ENCODE results near the gene EIF5A2.
"Not testable (repeated sequence)": the region's sequence is repeated elsewhere in the genome, so short reads cannot be mapped to it uniquely, and the experiment has no call there.

Gene EIF5A2

DNA sequence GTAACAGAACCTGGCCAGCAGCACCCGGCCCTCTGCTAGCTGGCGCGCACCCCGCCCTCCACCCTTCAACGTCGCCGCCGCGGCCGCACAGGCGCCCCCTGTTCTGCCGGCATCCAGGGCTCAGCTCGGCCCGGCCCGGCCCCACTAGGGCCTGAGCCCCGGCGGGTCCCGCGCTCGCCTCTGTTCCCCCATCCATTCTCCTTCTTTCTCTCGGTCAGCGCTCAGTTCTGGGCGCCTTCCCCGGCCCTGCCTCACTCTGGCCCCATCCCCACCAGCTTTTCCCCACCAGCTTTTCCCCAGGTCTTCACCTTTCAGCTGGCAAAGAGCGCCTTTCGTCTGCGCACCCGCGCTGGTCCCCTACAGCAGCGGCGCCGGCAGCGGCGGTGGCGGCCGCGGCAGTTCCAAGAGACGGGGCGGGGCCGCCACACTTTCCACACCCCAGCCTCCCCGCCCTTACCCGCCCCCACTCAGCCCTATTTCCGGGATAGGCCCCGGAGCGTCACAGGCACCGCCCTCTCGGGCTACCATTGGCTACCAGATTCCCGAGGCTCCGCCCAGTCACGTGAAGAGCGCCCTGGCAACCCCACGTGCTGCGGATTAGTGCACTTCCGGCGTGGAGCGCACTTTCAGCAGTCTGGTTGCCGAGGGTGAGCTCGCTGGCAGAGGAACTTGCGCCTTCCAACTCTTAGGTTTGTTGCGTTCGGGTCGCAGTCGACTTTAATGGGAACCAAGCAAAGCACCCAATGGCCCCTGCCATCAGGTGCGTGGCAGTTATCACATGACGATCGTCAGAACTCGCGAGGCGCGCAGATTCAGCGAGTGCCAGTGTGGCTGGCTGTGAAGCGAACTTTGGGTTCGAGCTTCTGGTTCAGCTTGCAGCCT lies at the start of gene EIF5A2:
Gene EIF5A2 (minus strand): TSS at position 403 of the 882 bp plus-strand sequence. CDS start 831 bp downstream, outside the sequence.
- FAIRE-seq, result no peak

DNA sequence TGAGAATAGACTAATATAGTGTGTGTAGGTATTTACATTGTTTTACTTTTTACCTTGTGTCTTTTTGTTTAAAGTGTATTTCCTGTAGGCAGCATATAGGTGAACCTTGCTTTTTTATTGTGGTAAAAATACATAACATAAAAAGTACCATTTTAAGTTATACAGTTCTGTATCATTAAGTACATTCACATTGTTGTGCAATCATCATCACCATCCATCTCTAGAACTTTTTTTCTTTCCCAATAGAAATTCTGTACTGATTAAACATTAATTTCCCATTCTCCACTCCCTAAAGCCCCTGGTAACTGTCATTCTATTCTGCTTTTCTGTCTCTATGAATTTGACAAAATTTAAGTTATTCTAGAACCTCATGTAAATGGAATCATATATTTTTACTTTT lies 48.2 kb upstream of the EIF5A2 start:
- FAIRE-seq, result no peak

DNA sequence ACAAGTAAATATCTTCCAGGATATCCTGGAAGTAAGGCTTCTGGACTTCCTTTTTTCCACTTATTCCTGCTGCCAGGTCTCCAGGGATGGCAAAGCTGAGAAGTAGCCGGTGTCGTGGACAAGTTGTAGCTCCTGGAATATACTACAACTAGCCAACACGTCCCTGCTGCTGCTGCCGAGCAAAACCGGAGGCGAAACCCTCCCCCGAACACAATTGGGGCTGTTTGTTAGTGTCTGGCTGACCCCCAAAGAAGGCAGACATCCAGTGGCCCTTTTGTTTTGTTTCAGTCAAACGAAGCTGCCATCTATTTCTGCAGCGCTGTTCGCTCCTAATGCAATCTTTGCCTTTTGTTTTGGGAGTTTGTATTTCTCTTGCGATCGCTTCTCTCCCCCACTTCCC lies 45.3 kb upstream of the EIF5A2 start:
- no peak for FAIRE-seq

DNA sequence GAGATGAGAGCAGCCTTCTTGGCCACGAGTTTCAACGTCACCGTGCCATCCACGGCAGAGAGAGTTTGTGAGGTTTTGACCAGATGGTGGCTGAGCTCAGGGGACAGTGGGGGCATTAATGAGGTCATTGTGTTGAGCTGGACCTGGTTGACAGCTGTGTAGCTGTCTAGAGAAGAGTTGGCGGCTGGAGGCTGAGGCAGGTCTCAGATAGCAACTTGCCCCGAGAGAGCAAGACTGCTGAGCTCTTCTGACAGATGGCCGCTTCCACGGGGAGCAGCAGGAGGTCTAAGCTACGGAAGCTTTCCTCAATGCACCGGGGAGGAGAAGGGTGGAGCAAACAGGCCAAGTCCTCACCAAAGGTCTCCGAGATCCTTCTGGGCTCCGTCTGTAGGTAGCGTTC lies 44.8 kb upstream of the EIF5A2 start:
- no peak for FAIRE-seq

DNA sequence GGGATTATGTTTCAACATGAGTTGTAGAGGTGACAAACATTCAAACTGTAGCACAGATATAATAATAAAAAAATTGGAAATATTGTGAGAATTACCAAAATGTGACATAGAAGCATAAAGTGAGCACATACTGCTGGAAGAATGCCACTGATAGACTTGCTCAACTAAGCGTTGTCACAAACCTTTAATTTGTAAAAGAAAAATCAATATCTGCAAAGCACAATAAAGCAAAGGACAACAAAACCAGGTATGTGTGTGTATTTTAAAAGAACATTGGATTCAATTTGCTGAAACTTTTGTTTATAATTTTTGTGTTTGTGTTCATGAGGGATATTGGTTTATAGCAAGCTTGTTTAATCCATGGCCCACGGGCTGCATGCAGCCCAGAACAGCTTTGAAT lies 40.8 kb upstream of the EIF5A2 start:
- no peak for FAIRE-seq

DNA sequence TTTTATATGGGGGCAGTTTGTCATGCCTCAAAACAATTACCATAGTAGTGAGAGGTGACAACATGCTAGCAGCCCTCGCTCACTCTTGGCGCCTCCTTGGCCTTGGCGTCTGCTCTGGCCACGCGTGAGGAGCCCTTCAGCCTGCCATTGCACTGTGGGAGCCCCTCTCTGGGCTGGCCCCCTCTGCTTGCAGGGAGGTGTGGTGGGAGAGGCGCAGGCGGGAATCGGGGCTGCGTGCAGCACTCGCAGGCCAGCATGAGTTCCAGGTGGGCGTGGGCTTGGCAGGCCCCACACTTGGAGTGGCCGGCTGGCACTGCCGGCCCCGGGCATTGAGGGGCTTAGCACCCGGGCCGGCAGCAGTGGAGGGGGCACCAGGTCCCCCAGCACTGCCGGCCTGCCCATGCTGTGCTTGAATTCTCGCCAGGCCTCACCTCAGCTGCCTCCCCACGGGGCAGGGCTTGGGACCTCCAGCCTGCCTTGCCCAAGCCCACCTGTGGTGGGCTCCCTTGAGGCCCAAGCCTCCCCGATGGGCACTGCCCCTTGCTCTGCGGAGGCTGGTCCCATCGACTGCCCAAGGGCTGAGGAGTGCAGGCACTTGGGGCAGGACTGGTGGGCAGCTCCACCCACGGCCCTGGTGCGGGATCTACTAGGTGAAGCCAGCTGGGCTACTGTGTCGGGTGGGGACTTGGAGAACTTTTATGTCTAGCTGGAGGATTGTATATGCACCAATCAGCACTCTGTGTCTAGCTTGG lies 38.8 kb upstream of the EIF5A2 start:
- no peak for FAIRE-seq

DNA sequence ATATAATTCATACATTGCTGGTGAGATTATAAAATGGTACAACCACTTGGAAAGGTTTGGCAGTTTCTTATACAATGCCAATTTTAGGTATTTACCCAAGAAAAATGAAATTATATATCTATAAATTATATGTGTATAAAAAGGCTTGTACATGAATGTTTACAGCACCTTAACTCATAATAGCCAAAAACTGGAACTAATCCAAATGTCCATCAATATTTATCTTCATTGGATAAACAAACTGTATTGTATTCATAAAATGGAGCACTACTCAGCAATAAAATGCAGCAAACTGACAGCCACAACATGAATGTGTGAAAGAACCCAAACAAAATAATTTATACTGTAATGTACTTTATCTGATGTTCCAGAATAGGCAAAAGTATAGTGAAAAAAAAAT lies 33.6 kb upstream of the EIF5A2 start:
- FAIRE-seq, result no peak

DNA sequence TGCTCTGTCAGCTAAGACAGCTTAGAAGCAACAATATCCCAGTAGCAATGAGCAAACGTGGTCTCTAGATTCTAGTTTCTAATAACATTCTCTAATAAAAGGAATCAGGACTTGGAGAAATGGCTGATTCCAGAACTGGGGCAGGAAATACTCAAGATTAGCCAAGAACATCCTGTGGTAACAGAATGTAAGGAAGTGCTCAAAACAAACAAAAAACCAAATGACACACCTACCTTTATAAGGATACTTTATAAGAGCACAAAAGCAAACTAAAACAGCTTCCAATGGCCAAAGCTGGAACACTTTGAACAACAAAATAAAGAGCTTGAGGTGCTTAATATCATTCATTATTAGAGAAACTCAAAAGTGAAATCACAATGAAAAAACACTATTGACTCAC lies 33.1 kb upstream of the EIF5A2 start:
- FAIRE-seq, result no peak

DNA sequence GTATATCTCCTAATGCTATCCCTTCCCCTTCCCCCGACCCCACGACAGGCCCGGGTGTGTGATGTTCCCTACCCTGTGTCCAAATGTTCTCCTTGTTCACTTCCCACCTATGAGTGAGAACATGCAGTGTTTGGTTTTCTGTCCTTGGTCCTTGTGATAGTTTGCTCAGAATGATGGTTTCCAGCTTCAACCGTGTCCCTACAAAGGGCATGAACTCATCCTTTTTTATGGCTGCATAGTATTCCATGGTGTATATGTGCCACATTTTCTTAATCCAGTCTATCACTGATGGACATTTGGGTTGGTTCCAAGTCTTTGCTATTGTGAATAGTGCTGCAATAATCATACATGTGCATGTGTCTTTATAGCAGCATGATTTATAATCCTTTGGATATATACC lies 24.6 kb upstream of the EIF5A2 start:
- FAIRE-seq, result not testable (repeated sequence)

DNA sequence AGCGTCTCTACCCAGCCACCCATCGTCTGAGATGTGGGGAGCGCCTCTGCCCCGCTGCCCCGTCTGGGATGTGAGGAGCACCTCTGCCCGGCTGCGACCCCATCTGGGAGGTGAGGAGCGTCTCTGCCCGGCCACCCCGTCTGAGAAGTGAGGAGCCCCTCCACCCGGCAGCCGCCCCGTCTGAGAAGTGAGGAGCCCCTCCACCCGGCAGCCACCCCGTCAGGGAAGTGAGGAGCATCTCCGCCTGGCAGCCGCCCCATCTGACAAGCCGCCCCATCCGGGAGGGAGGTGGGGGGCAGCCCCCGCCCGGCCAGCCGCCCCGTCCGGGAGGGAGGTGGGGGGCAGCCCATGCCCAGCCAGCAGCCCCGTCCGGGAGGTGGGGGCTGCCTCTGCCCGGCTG lies 15.1 kb upstream of the EIF5A2 start:
- FAIRE-seq, result not testable (repeated sequence)

DNA sequence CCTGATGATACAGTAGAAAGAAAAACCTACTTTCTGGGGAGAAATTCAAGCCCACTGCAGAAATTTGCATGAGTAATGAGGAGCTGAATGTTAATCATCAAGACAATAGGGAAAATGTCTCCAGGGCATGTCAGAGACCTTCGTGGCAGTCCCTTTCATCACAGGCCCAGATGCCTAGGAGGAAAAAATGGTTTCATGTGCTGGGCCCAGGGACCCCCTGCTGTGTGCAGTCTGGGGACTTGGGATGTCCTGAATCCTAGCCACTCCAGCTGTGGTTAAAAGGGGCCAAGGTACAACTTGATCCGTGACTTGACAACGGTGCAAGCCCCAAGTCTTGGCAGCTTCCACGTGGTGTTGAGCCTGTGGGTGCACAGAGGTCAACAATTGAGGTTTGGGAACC lies 10.3 kb upstream of the EIF5A2 start:
- no peak for FAIRE-seq

DNA sequence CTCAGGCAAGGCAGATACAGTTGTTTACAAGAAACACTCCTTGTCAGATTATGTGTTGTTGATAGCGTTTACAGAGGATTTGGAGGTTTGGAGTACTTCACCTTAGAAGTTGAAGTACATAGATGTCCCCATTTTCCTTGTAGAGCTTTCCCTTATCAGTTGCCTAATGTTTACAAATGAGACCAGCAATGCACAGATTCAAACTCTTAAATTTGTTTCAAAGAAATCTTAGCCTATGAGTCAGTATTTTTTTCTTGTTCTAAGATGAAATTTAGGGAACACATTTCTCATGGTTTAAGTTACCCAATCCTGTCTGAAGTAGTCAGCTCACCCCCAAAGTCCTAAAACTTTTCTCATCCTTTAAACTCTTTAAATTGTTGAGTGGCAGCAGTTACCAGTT lies 6.3 kb upstream of the EIF5A2 start:
- no peak for FAIRE-seq

DNA sequence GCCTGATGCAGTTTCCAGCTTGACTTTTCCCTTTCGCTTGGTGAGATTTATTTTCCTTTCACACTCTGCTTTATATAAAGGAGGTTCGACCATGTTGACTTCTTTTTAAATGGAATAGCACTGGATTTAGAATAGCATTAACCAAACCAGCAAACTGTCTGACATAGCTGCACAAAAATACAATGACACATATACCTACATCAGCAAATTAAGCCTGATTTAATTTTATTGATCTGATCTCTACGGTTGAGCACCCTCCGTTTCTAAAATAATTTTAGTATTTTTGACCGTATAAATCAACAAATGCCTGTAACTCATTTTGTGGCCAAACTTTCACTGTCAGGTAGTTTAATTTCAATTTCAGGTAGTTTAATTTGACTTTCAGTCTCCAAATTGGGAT lies 5.8 kb upstream of the EIF5A2 start:
- FAIRE-seq, result no peak

DNA sequence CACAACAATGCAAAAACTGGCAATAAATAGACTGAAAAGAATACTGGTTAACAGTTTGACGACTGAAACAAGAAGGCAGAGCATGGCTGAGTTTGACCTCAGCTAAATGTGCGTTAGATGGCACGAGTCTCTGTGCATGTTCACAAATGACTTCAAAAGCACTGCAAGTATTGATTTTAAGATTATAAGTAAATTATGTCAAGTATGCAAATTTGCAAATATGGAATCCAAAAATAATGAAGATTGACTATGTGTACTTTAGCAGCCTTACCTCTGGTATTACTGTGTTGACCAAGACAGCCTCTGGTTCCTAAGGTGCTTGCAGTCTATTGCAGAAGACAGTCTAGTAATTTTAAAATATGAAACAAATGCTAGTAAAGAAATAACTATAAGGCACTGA lies 2.6 kb upstream of the EIF5A2 start:
- no peak for FAIRE-seq

DNA sequence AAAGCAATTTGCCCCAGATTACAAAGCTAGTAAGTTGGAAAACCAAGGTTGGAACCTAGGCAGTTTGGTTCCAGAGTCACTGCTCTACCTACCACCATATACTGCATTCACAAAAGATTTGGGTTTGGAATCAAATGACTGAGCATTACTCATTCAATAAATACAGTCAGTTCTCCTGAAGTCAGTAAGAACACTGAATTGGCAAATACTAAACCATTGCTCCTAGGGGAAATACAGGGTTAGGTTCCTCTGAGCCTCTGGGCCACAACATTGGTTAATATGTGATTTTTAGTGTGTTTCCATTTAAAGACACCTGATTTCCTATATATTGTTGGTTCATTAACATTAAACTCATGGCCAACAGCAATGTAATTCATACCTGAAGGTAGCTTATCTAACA lies 2.1 kb upstream of the EIF5A2 start:
- no peak for FAIRE-seq

DNA sequence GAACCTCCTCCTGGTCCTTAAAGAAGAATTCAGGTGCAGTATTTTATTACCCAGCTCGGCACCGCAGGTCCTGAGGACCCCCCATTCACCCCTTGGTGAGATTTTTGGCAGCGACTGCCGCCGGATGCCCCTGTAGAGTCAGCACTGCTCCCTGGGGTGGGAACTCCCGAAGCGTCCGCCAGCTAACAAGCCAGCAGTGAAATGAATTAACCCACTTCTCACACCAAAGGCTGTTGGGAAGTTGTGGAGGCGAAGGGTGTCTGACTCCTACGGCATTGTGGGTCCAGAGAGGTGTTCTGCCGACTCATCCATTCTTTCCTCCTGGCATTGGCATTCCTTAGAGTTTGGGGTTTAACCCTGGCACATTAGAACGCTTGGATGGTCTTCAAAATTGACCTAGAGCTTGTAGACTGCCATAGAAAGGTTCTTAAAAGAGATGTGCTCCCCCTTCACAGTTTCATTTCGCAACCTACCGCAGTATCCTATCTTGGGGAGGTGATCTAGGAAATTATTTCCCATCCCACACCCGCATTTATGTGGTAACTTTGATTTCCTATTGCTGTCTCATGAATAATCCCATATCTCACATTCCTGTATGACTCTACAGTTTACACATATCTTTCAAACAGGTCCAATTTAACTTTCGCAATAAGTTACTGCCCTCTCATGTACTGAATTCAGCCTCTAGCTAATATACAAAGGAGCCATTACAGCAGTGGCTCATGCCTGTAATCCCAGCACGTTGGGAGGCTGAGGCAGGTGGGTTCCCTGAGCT lies 879 bp upstream of the EIF5A2 start:
- no peak for FAIRE-seq

DNA sequence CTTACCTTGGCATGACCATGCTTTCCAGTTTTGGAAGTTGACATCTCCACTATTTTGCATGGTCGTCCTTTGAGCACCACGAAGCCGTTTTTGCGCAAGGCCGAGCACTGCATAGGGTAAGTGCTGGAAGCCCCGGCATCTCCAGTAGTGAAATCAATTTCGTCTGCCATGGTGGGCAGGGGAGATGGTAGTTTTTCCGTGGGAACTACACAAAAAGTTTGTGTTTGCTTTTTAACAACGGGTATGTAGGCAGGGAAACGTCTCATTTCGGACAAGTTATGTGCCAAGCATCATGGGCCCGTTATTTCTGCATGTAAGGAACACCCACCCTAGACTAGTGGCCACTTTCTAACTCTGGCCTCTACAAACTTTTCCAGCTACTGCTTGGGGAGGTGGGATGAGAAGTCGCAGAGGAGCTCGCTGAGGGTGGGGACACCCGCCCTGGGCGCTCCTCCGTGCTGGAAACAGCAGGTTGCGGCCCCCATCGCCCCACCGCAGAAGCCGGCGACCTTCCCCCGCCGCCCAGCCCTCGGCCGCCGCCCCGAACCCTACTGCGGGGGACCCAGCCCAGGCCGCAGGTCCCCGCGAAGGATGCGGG lies 701 bp downstream of the EIF5A2 start:
- no peak for FAIRE-seq

DNA sequence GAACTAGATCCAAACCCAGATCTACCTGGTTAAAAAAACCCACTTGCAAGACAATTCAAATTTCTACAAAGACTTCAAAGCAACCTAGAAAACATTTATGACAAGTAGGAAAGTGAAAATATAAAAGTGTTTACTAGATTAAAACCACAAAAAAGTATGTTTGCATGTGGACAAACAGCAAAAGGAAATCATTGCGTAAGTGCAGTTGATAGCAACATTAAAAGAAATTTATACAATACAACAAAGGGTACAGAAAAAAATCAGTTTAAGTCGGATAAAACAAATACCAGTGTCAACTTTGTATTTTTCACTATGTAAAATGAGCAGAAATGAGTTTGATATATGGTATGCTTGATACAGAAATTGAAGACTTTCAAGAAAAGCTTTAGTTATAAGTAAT lies 2.6 kb downstream of the EIF5A2 start:
- no peak for FAIRE-seq

DNA sequence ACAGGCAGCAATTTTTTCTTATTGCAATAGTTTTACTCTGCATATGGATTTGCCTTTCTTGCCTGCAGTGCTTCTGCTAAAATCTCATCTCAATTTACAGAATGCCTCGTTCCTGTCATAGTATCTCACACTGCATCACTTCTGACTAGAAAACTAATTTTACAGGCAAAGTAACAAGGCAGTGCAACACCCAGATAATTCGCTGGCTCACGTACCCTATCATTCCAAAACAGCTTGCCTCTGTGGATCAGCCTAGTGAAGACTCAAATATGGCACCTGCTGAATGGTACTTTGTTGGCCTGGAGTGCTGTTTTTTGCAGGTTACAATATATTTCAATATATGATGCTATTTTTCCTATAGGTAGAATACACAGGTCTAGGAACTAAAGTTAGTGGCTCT lies 5.3 kb downstream of the EIF5A2 start:
- no peak for FAIRE-seq

DNA sequence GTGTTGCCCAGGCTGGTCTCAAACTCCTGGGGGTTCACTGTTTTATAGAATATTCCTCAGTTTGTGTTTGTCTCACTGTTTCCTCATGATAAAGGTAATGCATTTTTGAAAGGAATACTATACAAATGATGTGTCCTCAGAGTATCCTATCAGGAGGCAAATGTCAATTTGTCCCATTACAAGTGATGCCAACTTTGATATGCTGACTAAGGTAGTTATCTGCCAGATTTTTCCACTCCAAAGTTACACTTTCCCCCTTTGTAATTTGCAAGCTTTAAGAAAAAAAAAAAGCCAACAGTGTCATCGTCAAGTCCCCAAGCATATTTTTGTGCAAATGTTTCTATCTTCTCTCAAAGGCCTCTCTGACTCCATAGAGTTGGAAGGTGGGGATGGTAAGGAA lies 9.0 kb downstream of the EIF5A2 start:
- no peak for FAIRE-seq

DNA sequence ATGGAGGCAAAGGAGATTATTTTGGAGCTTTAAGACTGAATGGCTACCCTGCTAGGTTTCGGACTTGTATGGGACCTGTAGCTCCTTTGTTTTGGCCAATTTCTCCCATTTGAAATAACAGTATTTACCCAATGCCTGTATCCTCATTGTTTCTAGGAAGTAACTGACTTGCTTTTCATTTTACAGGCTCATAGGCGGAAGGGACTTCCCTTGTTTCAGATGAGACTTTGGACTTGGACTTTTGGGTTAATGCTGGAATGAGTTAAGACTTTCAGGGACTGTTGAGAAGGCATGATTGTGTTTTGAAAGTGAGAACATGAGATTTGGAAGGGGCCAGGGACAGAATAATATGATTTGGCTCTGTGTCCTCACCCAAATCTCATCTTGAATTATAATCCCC lies 10.5 kb downstream of the EIF5A2 start:
- FAIRE-seq, result no peak

DNA sequence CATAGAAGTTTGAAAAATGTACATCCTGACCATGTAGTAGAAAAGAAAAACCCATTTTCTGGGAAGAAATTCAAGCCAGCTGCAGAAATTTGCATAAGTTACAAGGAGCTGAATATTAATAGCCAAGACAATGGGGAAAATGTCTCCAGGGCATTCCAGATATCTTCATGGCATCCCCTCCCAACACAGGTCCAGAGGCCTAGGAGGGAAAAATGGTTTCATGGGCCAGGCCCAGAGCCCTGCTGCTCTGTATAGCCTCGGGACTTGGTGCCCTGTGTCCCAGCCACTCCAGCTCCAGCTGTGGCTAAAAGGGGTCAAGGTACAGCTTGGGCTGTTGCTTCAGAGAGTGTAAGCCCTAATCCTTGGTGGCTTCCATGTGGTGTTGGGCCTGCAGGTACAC lies 11.2 kb downstream of the EIF5A2 start:
- not testable (repeated sequence) for FAIRE-seq

DNA sequence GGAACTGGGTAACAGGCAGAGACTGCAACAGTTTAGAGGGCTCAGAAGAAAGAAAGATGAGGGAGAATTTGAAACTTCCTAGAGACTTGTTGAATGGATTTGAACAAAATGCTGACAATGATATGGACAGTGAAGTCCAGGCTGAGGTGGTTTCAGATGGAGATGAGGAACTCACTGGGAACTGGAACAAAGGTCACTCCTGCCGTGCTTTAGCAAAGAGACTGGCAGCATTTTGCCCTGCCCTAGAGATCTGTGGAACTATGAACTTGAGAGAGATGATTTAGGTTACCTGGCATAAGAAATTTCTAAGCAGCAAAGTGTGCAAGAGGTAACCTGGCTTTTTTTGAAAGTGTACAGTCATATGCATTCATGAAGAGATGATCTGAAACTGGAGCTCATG lies 11.7 kb downstream of the EIF5A2 start:
- no peak for FAIRE-seq
